ENCODE results near the gene NPAS3. TPM values are rescaled to one million over a fixed set of nuclear protein-coding genes. Genes with fewer than 3 reads are reported as not detected.
"Not testable (repeated sequence)": the region's sequence is repeated elsewhere in the genome, so short reads cannot be mapped to it uniquely, and the experiment has no call there.

Gene NPAS3
- total RNA-seq, 1 experiment from 2014 or later: 0.36 TPM

GRCh38 chr14:33085799-33086198 is 147.1 kb downstream of the NPAS3 start:
- H3K36me3 ChIP-seq (ENCODE audit: low read depth, low read length): no peaks in the 10 kb centered on the region
- H3K4me3 ChIP-seq (ENCODE audit: low read length): no peak overlapping the region
- ChIA-PET CTCF (no interaction called here), POLR2A (ENCODE audit: unreplicated experiment) (no interaction called here)
- no peak overlapping the region for H2AFZ ChIP-seq (ENCODE audit: low read length)
- H3K9me3 ChIP-seq (ENCODE audit: low read length): no peaks in the 10 kb centered on the region
- no peaks in the 10 kb centered on the region for H3K79me2 ChIP-seq (ENCODE audit: low read length)
- intact Hi-C loops (cut with micrococcal nuclease): no loop called here
- H3K9ac ChIP-seq (ENCODE audit: low read length): no peak overlapping the region
- no peaks in the 10 kb centered on the region for H3K4me1 ChIP-seq (ENCODE audit: insufficient read depth, low read length)
- ATAC-seq (no peak), DNase-seq (no peak)
- no peak for TF ChIP-seq EZH2phosphoT487 (IDR thresholded peaks at IDR 0.05; ENCODE audit: borderline replicate concordance, low read length)
- no peak for TF ChIP-seq CTCF (conservative IDR thresholded peaks at IDR 0.05; ENCODE audit: low read depth, low read length)
- no peak for TF ChIP-seq EZH2 (IDR thresholded peaks at IDR 0.05; ENCODE audit: low read length, unreplicated experiment)
- H3K9me2 ChIP-seq (replicated peaks; ENCODE audit: low read length): no peaks in the 10 kb centered on the region
- H3K27ac ChIP-seq (ENCODE audit: low read length): no peak overlapping the region
- no peak overlapping the region for H3K4me2 ChIP-seq (ENCODE audit: low read length)
- no peaks in the 10 kb centered on the region for H4K20me1 ChIP-seq (ENCODE audit: low read length)
- no peaks in the 10 kb centered on the region for H3K27me3 ChIP-seq (ENCODE audit: low read length)
- H3F3A ChIP-seq (ENCODE audit: low read length, unreplicated experiment): no peaks in the 10 kb centered on the region
- BruUV-seq (replicated peaks): no TSS peak

GRCh38 chr14:33088274-33088673 is 149.6 kb downstream of the NPAS3 start:
- intact Hi-C loops (cut with micrococcal nuclease): not testable (repeated sequence)

GRCh38 chr14:33098016-33098415 is 159.3 kb downstream of the NPAS3 start:
- ATAC-seq (no peak), DNase-seq (no peak)
- Histone ChIP-seq H2AFZ (ENCODE audit: low read length) (no peak overlapping the region), H3K4me1 (ENCODE audit: insufficient read depth, low read length) (no peaks in the 10 kb centered on the region), H4K20me1 (ENCODE audit: low read length) (no peaks in the 10 kb centered on the region), H3K4me2 (ENCODE audit: low read length) (no peak overlapping the region), H3K9ac (ENCODE audit: low read length) (no peak overlapping the region), H3K9me3 (ENCODE audit: low read length) (no peaks in the 10 kb centered on the region), H3K36me3 (ENCODE audit: low read depth, low read length) (no peaks in the 10 kb centered on the region), H3K4me3 (ENCODE audit: low read length) (no peak overlapping the region), H3K27me3 (ENCODE audit: low read length) (no peaks in the 10 kb centered on the region), H3K27ac (ENCODE audit: low read length) (no peak overlapping the region), H3K79me2 (ENCODE audit: low read length) (no peaks in the 10 kb centered on the region), H3K9me2 (replicated peaks; ENCODE audit: low read length) (no peaks in the 10 kb centered on the region), H3F3A (ENCODE audit: low read length, unreplicated experiment) (no peaks in the 10 kb centered on the region)
- POLR2A ChIA-PET (ENCODE audit: unreplicated experiment): no interaction called here
- CTCF ChIA-PET: no interaction called here
- intact Hi-C loops (cut with micrococcal nuclease): no loop called here
- BruUV-seq (replicated peaks): no TSS peak
- TF ChIP-seq EZH2 (IDR thresholded peaks at IDR 0.05; ENCODE audit: low read length, unreplicated experiment) (no peak), EZH2phosphoT487 (IDR thresholded peaks at IDR 0.05; ENCODE audit: borderline replicate concordance, low read length) (no peak)

More at GRCh38 chr14:33088274-33088673, 149.6 kb downstream of the NPAS3 start:
- DNase-seq; H3F3A ChIP-seq (ENCODE audit: low read length, unreplicated experiment); H3K36me3 ChIP-seq (ENCODE audit: low read depth, low read length); H3K4me3 ChIP-seq (ENCODE audit: low read length); ATAC-seq; H4K20me1 ChIP-seq (ENCODE audit: low read length); CTCF ChIA-PET; H3K79me2 ChIP-seq (ENCODE audit: low read length); BruUV-seq (replicated peaks); H3K4me1 ChIP-seq (ENCODE audit: insufficient read depth, low read length); H3K4me2 ChIP-seq (ENCODE audit: low read length); H3K27ac ChIP-seq (ENCODE audit: low read length); H3K9me2 ChIP-seq (replicated peaks; ENCODE audit: low read length); H3K9me3 ChIP-seq (ENCODE audit: low read length); H2AFZ ChIP-seq (ENCODE audit: low read length); POLR2A ChIA-PET (ENCODE audit: unreplicated experiment); H3K9ac ChIP-seq (ENCODE audit: low read length); H3K27me3 ChIP-seq (ENCODE audit: low read length): not testable (repeated sequence)

- no peak overlapping the region for H3K27ac ChIP-seq (ENCODE audit: low read length)
- ATAC-seq: no peak
- no peak overlapping the region for H2AFZ ChIP-seq (ENCODE audit: low read length)
- H3K4me3 ChIP-seq (ENCODE audit: low read length): no peak overlapping the region
- DNase-seq: no peak
- no peaks in the 10 kb centered on the region for H3K9me3 ChIP-seq (ENCODE audit: low read length)
- POLR2A ChIA-PET (ENCODE audit: unreplicated experiment): no interaction called here
- H4K20me1 ChIP-seq (ENCODE audit: low read length): no peaks in the 10 kb centered on the region
- no peaks in the 10 kb centered on the region for H3F3A ChIP-seq (ENCODE audit: low read length, unreplicated experiment)
- TF ChIP-seq EZH2 (IDR thresholded peaks at IDR 0.05; ENCODE audit: low read length, unreplicated experiment) (no peak), EZH2phosphoT487 (IDR thresholded peaks at IDR 0.05; ENCODE audit: borderline replicate concordance, low read length) (no peak), CTCF (conservative IDR thresholded peaks at IDR 0.05; ENCODE audit: low read depth, low read length) (no peak)
- no peaks in the 10 kb centered on the region for H3K79me2 ChIP-seq (ENCODE audit: low read length)
- CTCF ChIA-PET: no interaction called here
- intact Hi-C loops (cut with micrococcal nuclease): no loop called here
- no peaks in the 10 kb centered on the region for H3K9me2 ChIP-seq (replicated peaks; ENCODE audit: low read length)
- H3K9ac ChIP-seq (ENCODE audit: low read length): no peak overlapping the region
- no peak overlapping the region for H3K4me2 ChIP-seq (ENCODE audit: low read length)
- H3K4me1 ChIP-seq (ENCODE audit: insufficient read depth, low read length): no peaks in the 10 kb centered on the region
- no peaks in the 10 kb centered on the region for H3K36me3 ChIP-seq (ENCODE audit: low read depth, low read length)
- no peaks in the 10 kb centered on the region for H3K27me3 ChIP-seq (ENCODE audit: low read length)
- BruUV-seq (replicated peaks): no TSS peak
These were observed 164.8 kb downstream of the NPAS3 start for GRCh38 chr14:33103489-33103888.

Data from PC-3 (cell line).